HG03558 (cell line): ENCODE results near the gene XPNPEP3.
"Not testable (repeated sequence)": the region's sequence is repeated elsewhere in the genome, so short reads cannot be mapped to it uniquely, and the experiment has no call there.

Experiments
- ATAC-seq: cut with Tn5 transposase; IDR thresholded peaks from one replicate; pipeline ENCODE4 v1.9.1; 2021; ENCODE audit warnings: moderate number of reproducible peaks; ENCODE audit not compliant: unreplicated experiment; ENCODE audit errors: extremely low read depth

The XPNPEP3 gene

DNA sequence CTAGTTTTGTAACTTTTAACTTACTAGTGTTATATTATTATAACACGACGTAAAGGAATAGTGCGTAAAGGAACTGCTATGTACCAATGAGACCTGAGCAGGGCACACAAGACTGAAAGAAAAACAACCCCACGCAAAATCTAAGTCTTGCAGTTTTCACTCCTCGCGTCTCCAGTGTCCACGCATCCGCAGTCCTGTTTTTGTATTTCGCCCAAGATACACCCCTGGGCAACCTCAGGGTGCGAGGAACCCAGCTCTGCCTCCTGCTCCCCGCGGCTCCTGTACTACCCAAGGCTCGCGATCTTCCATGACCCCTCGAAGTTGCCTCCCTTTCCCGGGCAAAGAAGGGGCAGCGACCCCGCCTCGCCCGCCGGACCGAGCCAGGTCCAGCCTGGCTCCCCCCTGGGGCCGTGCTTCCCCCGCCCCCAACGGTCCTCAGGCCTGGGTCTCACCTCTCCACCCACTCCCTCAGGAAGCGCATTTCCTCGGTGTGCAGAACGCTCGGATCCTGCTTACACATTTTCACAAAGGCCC lies 902 bp upstream of the XPNPEP3 start:
- ATAC-seq = no peak

DNA sequence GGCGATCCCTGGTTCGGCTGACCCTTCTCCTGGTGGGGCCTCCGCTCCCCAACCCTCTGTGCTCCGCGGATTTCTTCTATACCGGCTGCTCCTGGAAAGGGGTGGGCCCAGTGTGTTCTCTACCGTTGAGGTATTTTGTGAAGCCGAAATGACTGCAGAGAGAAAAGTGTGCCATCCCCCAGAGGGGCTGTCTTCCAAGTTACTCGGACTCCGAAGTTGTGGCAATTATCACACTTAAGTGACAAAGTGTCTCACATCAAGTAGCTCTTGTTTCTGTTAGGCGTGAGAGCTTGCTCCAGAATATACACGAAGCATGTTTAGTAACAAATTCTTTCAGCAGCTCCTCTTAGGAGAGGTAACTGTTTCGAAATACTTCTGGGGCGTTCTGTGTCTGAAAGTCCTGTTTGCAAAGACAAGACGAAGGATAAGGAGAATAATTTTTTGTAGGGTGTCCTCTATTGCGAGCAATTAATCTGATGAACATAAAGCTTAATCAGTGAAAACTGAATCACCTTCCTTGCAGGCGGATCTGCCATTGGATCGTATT lies 434 bp downstream of the XPNPEP3 start:
- no peak for ATAC-seq

DNA sequence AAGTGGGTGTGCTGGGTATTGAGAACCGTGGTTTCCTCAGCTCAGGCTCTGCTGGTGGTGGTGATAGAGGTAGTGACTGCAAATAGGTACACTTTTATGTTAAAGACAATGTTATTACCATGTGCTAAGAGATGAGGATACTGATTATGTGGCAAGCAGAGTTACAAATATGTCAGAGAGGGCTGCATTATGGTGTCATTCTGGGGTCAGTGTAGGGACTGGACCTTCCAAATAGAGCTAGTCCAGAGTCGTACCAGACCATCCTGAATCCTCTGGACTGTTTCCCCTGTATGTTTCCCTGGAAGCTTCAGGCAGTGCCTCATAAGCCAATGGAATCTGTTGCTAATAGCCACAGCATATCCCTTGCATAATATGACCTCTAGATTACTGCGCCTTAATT lies 5.1 kb downstream of the XPNPEP3 start, which contains the start of gene DNAJB7:
DNAJB7 (minus strand) TSS at position 101 of the 400 bp plus-strand sequence. CDS start 119 bp downstream, outside the sequence.
- ATAC-seq = no peak

DNA sequence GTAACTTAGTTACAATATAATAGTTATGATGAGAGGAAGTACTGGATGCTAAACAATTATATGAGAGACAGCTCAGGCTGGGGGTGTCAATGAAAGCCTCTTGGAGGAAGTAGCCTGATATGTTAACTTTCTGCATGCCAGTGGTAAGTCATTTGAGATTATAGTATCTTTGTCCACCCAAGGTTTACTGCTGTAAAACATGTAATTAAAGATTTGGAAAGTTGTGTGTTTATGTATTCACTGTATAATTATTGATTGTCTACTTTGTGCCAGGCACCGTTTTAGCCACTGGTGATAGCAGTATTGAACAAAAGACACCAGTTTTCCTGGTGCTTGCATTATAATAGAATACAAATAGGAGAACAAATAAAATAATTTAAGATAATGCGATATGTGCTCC lies 5.6 kb downstream of the XPNPEP3 start:
- no peak for ATAC-seq

DNA sequence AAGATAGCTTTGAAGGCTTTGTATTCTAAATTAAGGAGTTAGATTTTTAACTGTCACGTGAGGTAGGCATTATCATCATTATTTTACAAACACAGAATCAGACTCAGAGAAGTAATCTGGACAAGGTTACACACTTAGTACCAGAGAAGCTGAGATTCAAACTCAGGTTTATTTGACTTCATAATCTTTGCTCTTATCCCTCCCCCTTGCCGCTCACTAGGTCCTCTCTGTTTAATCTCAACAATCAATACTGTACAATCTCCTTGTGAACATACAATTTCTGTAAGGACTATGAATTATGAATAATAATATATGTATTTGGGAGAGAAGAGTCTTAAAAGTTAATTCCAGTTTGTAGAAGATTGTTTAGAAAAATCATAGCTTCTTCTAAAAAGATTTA lies 10.2 kb downstream of the XPNPEP3 start:
- ATAC-seq = no peak

DNA sequence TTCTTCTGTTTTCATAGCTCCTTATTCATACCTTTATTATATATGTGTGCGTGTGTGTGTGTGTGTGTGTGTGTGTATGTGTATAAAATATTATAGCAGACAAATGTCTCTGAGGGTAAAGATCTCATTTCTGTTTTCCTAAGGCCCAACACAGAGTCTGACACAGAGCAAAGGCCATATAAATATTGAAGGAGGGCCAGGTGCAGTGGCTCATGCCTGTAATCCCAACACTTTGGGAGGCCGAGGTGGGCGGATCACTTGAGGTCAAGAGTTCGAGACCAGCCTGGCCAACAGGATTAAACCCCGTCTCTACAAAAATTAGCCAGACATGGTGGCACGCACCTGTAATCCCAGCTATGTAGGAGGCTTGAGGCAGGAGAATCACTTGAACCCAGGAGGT lies 11.4 kb downstream of the XPNPEP3 start:
- not testable (repeated sequence) for ATAC-seq

DNA sequence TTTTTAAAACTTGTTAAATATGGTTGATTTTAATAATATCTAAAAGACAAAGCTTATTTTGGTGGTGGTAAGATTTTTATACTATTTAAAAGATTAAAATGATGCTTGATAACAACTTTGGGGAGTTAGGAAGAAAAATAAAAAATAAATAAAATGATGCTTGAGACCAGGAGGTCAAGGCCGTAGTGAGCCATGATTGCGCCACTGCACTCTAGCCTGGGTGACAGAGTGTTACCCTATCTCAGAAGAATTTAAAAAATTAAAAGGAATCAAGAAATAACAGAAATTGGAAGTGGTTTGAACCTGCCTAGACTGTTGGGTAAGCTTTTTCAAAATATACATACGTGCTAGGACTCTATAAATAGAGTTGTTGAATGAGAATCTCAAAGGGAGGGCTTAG lies 17.1 kb downstream of the XPNPEP3 start:
- no peak for ATAC-seq

DNA sequence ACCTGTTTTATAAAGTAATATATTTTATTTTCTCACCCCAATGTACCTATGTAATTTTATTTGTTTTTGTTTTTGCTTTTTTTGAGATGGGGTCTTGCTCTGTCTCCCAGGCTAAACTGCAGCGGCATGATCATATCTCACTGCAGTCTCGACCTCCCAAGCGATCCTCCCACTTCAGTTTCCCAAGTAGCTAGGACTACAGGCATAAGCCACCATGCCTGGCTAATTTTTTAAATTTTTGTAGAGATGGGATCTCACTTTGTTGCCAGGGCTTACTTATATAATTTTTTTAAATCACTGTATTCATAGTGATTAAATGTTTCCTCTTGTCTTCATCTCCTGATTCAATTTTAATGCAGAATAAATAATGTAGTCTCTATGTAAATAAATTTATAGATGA lies 18.2 kb downstream of the XPNPEP3 start:
- ATAC-seq = no peak

DNA sequence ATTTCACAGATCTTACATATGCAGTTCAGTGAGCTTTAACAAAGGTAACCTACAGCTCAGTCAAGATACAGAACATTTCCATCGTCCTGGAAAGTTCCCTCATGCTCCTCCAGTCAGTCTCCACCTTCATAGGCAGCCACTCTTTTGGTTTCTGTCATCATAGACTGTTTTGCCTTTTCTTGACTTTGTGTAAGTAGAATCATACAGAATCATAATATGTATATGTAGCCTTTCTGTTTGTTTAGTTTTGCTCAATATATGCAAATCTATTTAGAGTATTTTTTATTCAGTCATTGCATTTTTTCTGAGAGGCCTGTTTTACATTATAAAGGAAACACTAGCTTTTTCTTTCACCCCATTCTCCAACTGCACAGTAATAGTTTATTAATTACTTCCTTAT lies 20.0 kb downstream of the XPNPEP3 start:
- no peak for ATAC-seq

DNA sequence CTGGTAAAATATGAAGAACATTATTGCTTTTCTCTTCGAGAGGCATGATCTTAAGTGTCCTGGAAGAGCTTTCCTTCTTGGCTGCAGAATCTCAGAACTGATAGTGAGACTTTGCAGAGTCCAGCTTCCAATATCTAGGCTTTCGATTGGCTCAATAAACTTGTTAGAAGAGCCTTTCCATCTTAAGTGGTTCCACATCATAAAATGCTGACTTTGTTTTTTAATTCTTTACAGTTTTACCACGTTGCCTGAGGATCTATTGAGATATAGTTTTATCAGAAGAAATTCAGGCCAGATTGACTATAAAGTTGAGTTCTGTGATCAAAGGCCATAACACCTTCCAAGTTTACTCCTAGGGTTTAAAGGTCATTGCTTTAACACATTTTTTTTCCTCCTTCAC lies 20.5 kb downstream of the XPNPEP3 start:
- no peak for ATAC-seq

DNA sequence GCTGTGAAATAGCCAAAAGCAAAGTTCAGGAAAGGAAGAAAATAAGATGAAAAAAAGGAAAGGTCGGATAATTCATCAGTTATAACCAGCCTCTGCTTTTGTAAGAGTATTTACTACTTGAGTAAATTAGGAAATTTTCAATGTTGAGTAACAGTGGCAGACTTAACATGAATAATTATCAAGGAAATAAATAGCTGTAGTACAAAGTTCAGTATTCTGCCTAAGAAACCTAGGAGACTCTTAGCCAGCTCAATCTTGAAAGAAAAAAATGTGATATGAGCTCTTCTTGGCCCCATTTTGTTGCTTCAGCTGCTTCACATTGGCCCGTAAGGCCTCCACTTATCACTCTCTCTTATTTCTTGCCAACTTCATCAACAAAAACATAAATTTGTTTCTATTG lies 22.0 kb downstream of the XPNPEP3 start:
- ATAC-seq = no peak

DNA sequence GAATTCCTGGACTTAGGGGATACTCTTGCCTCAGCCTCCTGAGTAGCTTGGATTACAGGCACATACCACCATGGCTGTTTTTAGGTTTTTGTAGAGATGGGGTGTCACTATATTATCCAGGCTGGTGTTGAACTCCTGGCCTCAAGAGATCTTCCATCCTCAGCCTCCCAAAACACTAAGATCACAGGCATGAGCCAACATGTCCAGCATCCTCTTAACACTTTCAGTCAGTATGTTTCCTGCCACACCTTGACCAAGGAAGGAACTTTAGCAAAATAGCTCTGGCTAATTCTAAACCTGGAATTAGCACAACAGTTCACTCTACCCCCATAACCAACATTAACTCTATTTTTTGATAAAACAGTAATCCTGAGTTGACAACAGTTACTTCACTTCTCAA lies 32.2 kb downstream of the XPNPEP3 start:
- ATAC-seq = no peak

DNA sequence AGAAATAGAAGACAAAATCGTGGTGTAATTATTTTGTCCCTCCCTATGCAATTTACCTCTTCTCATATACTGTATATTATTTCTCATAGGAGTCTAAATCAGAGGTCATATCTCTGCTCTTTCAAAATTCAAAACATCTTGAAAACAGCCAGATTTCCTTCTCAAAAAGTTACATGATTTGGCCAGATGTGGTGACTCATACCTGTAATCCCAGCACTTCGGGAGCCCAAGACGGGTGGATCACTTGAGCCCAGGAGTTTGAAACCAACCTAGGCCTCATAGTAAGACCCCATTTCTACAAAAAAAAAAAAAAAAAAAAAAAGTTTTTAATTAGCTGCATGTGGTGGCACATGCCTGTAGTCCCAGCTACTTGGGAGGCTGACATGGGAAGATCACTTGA lies 33.9 kb downstream of the XPNPEP3 start:
- no peak for ATAC-seq

DNA sequence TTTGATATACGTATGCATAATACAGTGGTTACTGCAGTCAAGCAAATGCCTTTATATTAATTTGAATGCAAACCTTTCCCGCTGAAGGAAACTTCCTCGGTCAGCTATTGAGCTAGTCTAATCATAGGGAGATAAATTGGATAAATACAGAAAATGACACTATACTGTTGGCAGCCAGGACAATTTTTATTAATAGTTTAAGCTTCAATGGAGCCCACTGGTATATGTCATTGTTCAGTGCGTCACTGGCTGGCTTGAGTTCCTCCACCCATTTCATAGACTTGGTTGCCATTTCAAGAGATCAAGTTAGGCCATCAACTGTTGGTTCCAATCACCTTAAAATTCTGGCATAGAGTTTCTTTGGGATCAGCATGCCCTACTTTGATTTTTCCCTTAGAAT lies 37.5 kb downstream of the XPNPEP3 start:
- ATAC-seq = no peak

DNA sequence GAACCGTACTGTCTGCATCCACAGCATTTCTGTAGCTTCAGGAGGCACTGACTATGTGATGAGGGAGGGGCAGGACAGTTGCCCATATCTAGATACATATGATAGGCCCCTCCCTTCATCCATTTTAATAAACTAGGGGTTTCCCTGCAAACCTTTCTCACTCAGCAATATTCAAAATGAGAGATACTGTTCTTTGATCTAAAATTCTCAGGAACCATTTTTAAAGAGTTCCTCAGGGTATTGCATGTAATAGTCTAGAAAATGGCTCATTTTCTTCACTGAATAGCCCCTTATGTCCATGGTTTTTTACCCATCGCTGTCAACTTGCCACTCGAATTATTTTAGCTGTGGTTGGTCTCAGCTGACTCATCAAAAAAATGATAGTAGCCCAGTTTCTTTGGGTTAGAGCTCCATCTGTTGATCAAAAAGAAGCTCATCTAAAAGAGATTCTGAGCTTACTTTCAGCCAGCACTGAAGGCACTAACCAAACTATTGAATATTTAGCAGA lies 42.0 kb downstream of the XPNPEP3 start:
- no peak for ATAC-seq

DNA sequence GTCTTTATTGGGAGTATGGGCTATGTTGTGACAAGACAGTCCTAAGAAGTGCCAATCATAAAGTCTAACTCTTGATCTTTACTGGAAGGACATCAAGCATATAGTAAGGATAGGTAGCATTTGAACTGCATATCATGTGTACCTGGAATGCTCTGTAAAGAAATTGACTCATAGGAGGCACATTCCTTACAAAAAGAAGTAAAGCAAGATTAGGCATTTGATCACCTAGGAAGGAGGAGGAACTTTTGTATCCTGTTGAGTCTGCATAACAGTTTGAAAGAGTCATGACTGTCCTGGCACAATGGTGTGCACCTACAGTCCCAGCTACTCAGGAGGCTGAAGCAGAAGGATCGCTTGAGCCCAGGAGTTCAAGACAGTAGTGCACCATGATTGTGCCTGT lies 47.2 kb downstream of the XPNPEP3 start:
- no peak for ATAC-seq

DNA sequence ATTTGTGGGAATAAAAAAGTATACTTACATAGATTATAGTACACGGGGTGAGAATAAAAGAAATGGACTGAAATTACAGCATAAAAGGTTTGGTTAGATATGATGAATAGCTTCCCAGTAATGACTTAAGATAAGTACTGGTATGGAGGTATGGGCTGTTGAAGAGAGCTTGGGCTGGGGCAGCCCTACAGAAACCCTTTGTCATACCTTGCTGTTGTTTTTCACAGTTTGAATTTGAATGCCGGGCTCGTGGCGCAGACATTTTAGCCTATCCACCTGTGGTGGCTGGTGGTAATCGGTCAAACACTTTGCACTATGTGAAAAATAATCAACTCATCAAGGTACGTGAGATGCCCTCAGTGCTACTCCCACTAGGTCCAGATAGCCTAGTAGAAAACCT lies 51.9 kb downstream of the XPNPEP3 start:
- ATAC-seq = no peak

DNA sequence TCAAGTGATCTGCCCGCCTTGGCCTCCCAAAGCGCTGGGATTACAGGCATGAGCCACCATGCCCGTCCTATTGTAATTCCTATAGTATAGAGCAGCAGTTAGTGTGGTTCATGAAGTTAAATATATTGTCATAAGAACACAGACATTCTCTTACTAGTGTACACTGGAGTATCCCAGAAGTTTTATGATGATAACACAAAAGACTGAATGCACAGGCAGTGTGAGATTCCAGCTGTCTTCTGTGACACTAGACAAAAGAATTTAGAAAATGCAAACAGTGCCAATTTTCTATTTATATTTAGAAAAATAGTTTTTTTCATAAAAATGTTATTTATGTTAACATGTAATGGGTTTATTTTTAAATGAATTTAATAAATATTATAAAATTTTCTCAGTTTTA lies 54.8 kb downstream of the XPNPEP3 start:
- ATAC-seq = no peak

DNA sequence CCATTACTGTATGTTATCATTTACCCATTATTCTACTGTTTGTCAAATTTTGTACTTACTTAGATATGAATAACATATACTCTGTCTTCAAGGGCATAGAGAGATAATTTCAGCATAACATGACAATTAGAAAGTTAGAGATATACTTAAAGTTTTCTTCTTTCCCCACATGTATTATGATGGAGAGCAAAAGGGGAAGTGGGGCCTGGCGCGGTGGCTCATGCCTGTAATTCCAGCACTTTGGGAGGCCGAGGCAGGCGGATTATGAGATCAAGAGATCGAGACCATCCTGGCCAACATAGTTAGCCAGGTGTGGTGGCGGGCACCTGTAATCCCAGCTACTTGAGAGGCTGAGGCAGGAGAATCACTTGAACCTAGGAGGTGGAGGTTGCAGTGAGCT lies 56.0 kb downstream of the XPNPEP3 start:
- not testable (repeated sequence) for ATAC-seq

DNA sequence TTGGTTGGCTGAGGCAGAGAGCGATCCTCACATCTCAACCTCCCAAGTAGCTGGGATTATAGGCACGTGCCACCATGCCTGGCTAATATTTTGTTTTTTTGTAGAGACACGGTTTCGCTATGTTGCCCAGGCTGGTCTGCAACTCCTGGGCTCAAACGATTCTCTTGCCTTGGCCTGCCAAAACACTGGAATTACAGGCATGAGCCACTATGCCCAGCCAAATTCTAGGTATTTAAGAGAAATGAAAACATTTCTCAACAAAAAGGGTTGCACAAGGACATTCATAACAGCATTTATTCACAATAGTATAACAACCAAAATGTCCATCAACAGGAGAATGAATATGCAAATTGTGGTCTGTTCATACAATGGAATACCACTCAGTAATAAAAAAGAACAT lies 62.5 kb downstream of the XPNPEP3 start:
- no peak for ATAC-seq

DNA sequence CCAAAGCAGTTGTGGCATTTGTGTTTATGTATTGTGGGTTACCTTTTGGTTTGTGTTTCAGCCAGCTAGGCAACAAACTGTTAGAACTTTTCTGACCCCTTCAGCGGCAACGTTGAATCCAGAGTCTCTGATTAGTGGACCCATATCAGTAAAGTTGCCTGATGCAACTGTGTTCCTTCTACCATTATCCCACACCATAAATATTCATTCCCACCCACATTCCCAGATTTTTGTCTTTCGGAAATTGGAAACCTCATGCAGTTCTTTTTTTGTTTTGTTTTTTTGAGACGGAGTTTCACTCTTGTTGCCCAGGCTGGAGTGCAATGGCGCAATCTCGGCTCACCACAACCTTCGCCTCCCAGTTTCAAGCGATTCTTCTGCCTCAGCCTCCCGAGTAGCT lies 63.6 kb downstream of the XPNPEP3 start:
- no peak for ATAC-seq

DNA sequence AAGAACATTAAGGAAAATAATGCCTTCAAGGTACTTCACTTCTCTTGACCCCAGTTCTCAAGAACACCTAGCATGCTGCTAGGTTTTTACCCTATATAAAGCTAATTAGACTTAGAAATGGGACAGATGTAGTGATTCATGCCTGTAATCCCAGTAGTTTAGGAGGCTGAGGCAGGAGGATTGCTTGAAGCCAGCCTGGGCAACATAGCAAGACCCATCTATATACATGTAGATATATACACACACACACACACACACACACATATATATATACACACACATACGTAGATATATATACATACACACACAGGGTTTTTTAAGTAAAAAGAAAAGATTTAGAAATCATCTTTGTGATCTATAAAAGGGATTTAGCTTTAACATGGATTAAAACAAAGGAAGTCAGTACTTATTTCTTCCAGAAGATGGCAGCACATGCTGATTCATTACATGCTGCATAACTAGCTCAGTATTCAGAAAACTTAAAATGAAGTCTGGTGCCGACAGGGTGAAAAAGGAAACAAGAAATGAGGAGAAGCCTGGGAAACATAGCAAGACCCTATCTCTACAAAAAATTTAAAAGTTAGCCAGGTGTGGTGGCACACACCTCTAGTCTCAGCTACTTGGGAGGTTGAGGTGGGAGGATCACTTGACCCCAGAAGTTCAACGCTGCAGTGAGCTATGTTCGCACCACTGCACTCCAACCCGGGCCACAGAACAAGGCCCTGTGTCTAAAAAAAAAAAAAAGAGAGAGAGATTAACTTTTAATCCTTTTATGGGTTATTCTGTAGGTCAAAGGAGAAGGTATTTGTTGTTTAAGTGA lies 65.7 kb downstream of the XPNPEP3 start:
- ATAC-seq = no peak
